HG03378 (cell line): ENCODE results near the gene POLA2.

Source experiments
- ATAC-seq: cut with Tn5 transposase; IDR thresholded peaks from one replicate; pipeline ENCODE4 v1.9.1; 2021; ENCODE audit warnings: mild to moderate bottlenecking, moderate library complexity; ENCODE audit not compliant: unreplicated experiment

POLA2 gene

DNA sequence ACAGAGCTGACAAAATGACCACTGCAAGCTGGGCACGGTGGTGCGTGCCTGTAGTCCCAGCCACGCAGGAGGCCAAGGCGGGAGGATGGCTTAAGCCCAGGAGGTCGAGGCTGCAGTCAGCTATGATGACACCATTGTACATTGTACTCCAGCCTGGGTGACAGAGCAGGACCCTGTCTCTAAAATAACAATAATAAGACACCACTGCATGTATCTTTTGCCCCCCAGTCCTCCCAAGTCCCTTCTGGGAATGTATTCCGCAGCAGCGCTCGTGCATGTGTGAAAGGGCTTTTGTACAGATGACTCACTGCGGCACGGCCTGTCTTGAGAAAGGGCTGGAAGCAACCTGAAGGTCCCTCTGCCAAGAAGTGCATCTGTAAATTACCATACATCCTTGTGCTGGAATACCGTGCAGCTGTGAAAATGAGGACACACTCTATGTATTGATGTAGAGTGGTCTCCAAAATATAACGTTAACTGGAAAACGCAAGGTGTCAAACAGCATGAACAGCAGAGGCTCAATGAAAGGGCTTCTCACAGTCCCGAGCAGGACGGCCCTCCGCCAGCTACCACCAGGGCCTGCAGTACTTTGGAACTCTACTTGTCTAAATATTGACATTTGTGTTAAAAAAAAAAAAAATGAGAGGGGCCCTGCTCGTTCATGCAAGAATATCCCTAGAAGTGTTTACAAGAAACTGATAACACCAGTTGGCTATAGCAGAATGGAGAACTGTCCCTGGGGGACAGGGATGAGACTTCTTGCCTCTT lies 43.9 kb downstream of the POLA2 start:
- no peak for ATAC-seq

DNA sequence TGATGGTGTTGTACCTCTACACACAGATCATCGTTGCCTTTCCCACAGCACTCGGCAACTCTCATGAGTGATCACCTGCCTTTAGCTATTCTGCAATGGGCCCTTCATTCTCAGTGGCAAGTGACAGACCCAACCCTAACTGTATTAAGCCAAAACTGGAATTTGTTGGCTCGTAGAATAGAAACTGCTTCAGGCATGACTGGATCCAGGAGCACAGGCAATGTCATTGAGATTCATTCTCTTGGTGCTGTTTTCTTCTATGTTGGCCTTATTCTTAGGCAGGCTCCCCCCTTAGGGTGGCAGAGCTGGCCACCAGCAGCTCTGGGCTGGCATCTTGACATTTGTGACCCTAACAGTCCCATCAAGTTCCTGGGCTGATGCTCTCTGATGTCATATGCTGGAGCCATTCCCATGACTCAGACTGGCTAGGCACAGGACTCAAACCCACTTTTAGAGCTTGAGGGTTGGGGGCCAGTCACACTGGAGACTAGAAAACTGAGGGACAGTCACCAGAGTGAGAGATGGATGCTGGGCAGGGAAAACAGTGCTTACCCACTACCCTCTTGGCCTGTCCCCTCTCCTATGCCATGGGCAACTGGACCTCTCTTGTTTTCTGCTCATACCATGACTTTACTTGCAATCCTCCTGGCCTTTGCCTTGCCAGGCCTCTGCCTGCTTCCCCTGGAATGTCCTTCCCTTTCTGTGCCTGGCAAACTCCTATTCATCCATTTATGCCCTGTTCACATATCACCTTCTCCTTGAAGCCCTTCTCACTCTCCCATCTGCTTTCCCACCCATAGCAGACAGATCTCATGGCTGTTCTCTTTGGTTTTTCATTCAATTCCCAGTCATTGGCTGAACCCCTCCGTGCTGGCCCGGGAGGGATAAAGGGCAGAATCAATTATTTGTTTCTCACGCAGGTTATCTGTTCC lies 45.8 kb downstream of the POLA2 start:
- ATAC-seq = no peak

DNA sequence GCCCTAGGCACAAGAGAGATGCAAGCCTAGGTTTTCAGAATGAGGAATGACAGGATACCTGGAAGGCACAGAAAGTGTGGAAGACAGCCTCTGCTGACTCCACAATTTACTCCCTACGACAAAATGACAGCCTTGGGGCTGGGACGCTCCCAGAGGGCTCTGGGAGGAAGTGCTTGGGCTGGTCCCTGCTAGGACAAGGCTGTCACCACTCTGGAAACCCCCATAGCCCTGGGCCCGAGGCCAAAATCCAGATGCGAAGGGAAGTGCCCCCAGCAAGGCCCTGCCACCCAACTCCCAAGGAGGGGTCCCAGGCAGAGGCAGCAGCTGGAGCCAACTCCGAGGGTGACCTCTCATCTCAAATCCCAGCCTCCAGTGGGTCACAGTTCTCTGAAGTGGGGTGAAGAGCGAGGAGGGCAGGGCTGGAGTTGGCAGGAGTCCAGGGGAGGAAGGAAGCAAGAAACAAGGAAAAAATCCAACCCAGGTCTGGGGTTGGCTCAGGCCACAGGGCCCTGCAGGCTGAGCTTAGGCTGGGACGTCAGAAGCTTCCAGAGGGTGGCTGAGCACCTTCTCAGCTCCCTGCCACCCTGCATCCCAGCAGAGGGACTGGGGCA lies 46.6 kb downstream of the POLA2 start:
- no peak for ATAC-seq

DNA sequence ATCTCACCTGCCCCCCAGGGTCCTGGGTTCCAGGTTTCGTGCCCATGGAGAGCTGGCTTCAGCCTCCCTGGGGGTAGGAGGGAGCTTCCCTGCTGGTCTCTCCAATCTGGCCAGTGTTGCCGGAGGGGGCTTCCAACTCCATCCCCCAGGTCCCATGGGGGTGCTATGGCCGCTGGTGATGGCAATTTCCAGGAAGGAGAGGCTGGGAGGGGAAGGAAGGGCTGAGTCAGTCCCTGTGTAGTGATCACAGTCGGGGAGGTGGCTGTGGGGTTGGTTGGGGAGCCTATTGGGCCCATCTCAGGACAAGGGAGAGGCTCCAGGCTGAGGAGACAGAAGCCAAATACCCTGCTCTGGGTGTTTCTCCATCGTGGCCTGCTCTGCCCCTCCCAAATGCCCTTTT lies 47.2 kb downstream of the POLA2 start:
- ATAC-seq = no peak

DNA sequence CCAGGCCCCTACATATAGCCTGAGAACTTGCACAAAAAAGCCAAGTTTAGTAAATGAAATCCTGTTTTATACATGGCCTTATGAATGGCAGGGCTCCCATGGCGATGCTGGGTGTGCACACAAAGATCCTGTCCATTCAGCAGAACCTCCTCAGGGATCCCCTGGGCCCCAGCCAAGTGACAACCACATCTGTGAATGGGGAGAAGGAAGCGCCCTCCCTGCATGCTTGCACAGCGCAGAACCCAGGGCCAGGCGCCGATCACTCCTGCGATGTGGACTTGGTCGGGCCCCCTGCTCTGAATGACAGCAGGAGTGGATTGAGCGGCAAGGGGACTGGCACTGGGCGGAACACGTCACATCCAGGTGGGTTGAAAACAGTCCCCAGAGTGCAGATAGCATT lies 48.5 kb downstream of the POLA2 start:
- no peak for ATAC-seq

DNA sequence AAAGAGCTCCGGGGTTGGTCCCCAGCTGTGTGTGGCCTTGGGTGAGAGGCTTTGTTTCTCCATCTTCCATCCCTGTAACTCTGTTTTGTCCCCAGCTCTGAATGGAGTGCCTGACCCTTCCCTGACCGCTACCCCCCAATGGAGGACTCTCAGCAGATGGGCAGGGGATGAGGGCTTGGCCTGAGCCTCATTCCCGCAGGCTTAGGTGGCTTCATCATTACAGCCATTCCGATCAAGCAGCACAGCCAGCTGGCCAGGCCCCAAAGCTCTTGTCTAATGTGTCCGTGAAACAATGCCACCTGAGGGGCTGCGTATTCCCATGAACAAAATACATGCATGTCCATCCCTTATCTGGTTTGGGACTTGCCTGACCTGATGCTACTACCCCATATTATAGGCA lies 49.0 kb downstream of the POLA2 start:
- ATAC-seq = no peak

DNA sequence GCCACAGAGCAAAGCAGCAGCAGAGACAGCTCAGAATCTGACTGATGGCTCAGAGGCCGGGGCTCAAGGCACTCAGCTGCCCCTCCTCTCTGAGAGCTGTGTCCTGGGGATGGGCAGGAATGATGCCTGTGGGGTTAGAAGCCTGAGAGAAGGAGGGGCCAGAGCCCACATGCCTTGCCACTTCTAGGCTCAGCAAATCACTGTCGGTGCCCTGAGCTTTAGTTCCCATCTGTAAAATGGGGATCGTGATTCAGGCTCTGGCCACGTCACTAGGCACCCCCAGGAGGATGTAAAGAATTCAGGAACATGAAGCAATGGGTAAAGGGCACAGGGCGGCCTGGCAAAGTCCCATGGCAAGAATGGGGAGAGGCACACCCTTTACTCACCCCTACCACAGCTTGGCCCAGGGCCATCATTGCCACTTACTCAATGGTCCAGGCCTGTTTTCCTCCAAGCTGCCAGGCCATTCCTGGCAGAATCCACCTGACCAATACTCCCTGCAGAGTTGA lies 49.5 kb downstream of the POLA2 start:
- ATAC-seq = no peak

DNA sequence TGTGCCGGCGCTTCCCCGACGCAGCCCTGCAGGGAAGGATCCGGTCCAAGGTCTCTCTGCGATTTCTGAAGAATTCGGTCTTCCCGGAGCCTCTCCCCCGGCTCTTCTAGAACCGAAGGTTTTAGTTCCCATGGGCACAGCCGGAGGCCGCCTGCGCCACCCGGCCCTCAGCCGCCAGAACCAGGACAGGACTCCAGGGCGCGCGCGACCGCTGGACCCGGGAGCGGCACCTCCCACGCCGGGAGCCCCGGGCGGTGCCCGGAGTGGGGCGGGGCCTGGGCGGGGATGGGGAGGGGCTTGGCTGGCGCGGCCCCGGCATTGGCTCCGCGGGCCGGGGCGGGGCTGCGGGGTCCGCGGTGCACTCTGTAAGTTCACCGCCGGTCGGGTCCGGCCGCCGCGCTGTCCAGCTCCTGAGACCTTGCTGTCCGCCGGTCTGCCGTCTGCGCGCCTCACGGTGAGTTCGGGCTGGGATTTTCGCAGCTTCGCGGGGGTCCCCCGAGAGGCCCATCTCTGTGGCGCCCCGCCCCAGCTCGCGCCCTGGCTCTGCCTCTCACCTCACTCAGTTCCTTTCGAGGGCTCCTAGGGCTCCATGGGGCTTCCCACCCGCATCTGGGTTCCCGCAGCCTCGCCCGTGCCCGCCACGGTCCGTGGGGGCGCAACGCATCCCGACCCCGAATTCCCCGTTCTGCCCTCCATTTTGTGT lies 52.9 kb downstream of the POLA2 start, which contains the start of gene CDC42EP2:
Gene CDC42EP2 (plus strand): TSS at position 366 of the 703 bp plus-strand sequence. CDS start 6,033 bp downstream, outside the sequence.
- ATAC-seq = no peak

DNA sequence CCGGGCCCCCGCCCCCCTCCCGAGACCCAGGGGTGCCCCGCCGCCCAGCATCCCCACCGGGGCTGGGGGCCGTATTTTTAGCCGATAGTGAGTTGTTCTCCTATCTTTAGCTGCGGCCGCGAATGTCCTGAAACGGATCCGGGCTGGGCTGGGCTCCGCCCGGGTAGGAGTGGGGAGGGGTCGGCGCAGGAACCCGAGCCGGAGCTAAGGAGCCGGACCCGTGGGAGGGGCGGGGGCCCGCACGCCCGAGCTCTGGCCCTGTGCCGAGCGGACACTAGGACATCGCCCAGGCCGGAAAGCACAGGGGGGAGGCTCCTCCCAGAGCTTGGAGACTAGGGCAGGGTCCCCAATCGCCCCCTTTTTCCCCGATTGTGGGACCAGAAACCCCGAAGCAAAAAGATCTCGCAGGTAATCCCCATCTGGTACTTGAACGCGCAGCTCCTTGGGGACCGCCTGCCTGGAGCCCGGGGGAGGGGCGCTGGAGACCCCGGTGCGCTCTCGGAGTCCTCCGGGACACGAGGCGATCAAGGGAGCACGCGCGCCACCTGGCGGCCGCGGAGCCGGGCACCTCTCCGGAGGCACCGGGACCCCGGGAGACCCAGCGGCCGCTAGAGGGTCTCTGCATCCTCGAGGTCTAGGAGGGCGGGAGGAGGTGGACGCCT lies 53.6 kb downstream of the POLA2 start:
- no peak for ATAC-seq

DNA sequence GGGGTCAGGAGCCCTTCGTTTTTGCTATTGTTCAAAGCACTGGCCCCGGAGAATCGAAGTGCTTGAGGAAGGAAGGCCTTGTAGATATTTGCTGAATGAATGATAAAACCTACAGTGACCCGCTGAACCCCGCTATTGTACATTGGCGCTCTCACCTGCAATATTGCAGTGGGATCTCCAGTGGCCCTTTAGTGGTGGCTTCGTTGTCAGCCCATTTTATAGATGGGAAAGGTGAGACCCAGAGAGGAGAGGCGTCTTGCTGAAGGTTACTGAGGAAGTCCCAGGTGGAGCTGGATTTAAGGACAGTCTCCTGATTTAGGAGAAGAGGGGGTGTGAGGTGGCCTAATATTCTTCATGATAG lies 54.1 kb downstream of the POLA2 start:
- no peak for ATAC-seq

DNA sequence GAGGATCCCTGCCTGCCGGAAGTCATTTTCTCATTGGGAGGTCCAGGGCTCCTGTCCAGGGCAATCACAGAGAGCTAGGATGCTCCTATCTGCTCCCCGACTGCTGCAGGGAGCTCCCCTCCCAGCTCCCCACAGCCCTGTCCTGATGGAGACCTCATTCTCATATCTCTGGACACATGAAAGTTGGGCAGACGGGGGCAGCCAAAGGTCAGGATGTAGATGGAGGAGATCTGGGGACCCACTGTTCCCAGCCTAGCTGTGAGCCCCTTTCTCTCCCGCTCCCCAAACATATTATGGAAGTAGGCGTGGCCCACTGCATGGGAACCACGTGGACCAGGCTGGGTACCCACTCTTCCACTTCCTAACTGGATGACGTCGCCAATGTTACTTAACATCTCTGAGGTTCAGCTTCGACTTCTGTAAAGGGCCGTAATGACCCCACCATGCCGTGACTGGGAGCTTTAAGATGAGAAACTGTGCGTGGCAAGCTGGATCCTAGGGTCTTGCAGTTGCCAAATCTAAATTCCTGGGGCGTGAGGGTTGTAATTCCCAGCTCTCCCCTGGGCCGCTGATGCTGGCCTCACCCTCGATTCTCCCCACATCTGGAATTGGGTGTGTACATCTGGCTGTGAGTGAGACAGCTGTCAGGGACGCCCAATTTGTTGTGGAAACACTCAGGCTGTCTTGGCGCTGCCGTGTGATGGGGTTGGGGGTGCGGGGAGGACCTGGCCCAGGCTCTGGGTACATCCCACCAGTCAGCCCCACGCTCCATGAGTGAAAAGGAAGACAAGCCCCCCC lies 54.7 kb downstream of the POLA2 start:
- ATAC-seq = no peak

DNA sequence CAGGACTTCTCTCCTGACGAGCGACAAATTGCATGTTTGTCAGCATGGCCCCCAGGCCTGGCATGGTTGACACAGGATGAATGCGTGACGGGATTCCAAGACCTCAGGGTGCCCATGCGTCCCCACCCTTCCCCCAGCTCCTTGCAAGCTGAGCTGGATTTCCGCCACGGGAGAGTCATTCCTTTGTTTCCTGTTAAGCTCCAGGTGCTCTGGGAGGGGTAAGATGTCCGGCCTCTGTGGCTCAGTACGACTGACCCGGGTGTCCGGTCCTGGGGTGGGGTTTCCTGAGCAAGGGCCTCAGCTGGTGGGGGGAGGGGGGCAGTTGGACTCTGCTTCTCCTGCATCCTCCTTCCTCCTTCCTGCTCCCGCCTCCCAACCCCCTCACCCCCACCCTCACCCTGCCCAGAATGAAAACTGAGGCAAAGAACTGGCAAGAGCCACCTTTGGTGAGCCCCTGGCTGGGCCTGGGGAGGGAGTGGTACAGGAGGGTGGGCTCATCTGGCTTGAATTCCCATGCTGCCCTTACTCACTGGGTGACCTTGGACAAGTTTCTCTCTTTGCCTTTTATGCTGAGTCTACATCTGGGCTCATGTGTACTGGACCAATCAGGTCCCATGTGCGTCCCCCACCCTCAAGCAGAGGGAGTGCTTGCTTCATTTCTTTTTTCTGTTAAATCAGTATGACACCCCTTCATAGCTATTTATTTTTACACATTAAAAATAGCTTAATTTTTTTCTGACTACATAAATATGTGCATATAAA lies 55.4 kb downstream of the POLA2 start:
- no peak for ATAC-seq

DNA sequence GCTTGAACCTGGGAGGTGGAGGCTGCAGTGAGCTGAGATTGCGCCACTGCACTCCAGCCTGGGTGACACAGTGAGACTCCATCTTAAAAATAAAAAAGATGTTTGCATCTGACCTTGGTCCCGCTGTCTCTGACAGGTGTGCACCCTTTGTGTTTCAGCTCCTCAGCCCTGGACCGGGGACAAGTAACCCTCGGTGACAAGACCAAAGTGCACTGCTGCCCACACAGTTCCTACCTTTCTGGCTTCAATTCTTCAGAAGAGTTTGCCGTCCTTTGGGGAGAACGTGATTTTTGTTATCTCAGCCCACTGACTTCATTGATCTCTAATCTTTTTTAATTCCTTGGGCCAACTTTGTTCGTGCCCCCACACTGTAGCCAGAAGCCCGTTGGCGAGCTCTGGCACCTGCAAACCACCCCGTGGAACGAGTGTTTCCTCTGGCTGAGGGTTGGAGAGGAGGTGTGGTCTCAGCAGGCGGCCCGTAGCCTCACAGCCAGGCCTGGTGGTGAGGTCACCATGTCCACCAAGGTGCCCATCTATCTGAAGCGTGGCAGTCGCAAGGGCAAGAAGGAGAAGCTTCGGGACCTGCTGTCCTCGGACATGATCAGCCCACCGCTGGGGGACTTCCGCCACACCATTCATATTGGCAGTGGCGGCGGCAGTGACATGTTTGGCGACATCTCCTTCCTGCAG lies 58.8 kb downstream of the POLA2 start:
- ATAC-seq = no peak

DNA sequence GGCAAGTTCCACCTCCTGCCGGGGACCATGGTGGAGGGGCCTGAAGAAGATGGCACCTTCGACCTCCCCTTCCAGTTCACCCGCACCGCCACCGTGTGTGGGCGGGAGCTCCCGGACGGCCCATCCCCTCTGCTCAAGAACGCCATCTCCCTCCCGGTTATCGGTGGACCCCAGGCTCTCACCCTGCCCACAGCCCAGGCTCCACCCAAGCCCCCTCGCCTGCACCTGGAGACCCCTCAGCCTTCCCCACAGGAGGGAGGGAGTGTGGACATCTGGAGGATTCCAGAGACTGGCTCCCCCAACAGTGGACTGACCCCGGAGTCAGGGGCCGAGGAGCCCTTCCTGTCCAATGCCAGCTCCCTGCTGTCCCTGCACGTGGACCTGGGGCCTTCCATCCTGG lies 59.3 kb downstream of the POLA2 start:
- ATAC-seq = no peak

DNA sequence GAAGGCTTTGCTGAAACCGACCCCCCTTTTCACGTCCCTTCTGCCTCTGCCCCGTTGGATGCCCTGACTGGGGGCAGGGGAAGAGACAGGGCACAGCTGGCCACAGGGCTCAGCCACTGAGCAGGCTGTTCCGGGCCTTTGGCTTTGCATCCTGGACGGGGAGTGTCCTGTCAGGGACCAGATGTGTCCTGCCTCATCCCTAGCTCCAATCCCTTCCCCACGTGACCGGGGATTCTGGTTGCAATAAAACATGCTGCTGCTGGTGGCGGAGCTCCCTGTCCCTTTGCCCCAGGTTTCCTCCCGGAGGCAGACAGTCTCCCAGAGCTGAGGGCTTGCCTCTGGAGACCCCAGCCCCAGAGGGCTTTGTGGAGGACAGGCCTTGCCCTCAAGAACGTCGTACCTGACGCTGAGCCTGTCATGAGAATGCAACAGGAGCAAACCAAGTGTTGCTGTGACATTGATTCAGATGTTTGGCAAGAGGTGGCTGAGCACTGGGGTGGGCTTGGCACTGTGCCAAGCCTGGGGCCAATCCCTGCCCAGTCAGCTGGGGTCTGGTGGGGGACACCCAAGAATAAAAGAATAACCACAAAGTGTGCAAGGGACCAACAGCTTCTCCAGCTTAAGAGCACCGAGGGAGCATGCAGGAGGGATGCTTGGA lies 60.2 kb downstream of the POLA2 start:
- ATAC-seq = no peak

DNA sequence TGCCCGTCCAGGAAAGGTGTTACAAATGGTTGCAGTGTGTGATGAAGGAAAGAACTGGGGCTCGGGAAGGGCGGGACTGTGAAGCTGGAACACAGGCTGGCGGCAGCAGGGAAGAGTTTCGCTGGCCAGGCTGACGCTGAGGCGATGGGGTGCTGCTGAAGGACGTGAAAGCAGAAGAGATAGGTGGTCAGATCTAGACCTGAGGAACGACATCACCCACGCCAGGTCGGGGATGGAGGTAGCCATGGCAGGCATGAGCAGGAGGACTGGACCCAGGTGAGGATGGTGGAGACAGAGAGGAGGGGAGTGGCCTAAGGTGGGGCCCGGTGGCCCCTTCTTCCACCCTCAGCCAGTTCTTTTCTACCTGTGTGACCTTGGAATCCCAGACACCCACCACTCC lies 62.1 kb downstream of the POLA2 start:
- ATAC-seq = no peak

DNA sequence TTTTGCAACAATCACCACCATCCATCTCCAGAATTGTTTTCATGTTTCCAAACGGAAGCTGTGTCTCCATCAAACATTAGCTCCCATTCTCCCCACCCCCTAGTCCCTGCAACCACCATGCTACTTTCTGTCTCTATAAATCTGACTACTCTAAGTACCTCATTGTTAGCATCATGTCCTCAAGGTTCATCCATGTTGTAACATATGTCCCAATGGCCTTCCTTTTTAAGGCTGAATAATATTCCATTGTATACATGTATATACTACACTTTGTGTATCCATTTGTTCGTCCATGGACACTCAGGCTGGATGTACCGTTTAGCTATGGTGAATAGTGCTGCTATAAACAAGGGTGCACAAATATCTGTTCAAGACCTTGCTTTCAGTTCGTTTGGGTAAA lies 63.7 kb downstream of the POLA2 start:
- no peak for ATAC-seq

DNA sequence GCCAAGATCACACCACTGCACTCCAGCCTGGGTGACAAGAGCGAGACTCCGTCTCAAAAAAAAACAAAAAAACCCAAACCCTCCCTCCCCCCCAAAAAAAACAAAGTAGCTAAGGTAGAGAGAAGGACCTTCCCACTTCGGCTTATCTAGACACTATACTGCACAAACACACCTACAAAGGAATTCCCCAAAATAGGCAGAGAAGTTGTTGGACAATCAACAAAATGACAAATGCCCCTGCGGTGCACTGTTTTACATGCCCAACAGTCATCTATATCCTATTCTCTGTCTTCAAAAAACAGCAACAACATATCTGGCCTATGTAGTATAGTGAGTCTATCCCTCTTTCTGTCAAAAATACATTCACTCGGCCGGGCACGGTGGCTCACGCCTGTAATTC lies 65.3 kb downstream of the POLA2 start:
- no peak for ATAC-seq
